Keratinocyte (primary cell): ENCODE results near the gene SERTM1.

Experiments
- CTCF ChIP-seq, 3 experiments: IDR thresholded peaks in 1 of 3; conservative IDR thresholded peaks in 1 of 3; optimal IDR thresholded peaks in 1 of 3; 2 replicates in 2 of 3; 3 replicates in 1 of 3; pipeline versions ENCODE3 to v1.5.1; 2011; ENCODE audit warnings: low read length in 3 of 3, mild to moderate bottlenecking in 3 of 3, moderate library complexity in 2 of 3, control low read depth in 1 of 3, inconsistent platforms in 1 of 3; ENCODE audit not compliant: insufficient read depth in 2 of 3; ENCODE audit errors: extremely low read depth in 1 of 3
- EZH2 ChIP-seq: IDR thresholded peaks from one replicate; pipeline ENCODE4 v1.6.1; 2012; ENCODE audit warnings: inconsistent platforms, mild to moderate bottlenecking, low read length, moderate library complexity

DNA sequence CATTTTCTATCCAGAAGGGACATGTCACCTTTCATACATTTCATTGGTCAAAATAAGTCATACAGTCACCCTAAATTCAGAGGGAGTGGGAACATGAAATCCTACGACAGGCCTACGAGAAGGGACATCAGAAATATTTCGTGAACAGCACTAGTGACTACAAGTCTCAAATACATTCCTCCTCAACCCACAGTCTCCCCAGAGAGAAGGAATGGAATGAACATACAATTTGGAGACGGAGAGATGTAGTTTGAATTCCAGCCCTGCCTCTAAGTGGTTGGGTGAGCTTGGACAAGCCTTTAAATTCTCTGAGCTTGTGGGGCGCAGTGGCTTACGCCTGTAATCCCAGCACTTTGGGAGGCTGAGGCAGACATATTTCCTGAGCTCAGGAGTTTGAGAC, 9.9 kb downstream of the SERTM1 start:
- no peak for TF ChIP-seq CTCF (optimal IDR thresholded peaks at IDR 0.05 in 1 of 3, IDR thresholded peaks at IDR 0.05 in 1 of 3, conservative IDR thresholded peaks at IDR 0.05 in 1 of 3; ENCODE audit: extremely low read depth in 1 of 3, insufficient read depth in 2 of 3, low read length in 3 of 3)
- TF ChIP-seq EZH2 = no peak
